ENCODE measurements around the gene ADAMTSL5. TPM values are rescaled to one million over a fixed set of nuclear protein-coding genes. Genes with fewer than 3 reads are reported as not detected.

The ADAMTSL5 gene
- total and polyA plus RNA-seq, 9 of the 15 experiments (the other 6 are each of a cell fraction or from before 2014, with no cell fraction given) = 1.0 to 11.6 (median 4.1) TPM

- ATAC-seq (no peak), DNase-seq (ENCODE audit: extremely low read depth in 1 of 4, low spot score in 3 of 4) (no peak), FAIRE-seq (no peak)
- Histone ChIP-seq H3K4me3 (peak overlapping the region; percentile 15), H3K9me1 (ENCODE audit: control insufficient read depth, insufficient read depth, low read length) (no peaks in the 10 kb centered on the region), H3K4me1 (replicated peaks in 1 of 2; ENCODE audit: control insufficient read depth in 2 of 2, insufficient read depth in 2 of 2, low read length in 2 of 2) (peaks cover 12 to 69% of the 10 kb centered on the region in 2 experiments), H3K27me3 (ENCODE audit: control insufficient read depth in 2 of 2, insufficient read depth in 2 of 2, low read length in 2 of 2) (no peaks in the 10 kb centered on the region), H2AFZ (ENCODE audit: low read depth, low read length) (no peak overlapping the region; the same call in 1 of the 2 replicates), H3K27ac (ENCODE audit: extremely low read depth, low read depth, low read length) (no peak overlapping the region), H3K9me3 (replicated peaks; ENCODE audit: control insufficient read depth, insufficient read depth, low read depth, low read length) (no peaks in the 10 kb centered on the region), H3K79me2 (ENCODE audit: control insufficient read depth, insufficient read depth, low read length) (peaks cover 11% of the 10 kb centered on the region; the same call in 2 of the 3 replicates), H4K20me1 (replicated peaks; ENCODE audit: control insufficient read depth, insufficient read depth, low read length) (no peaks in the 10 kb centered on the region), H3K9ac (ENCODE audit: insufficient read depth in 1 of 2, low read depth in 2 of 2, low read length in 2 of 2) (peak overlapping the region in 1 of 2 experiments; percentile 88; a peak in 2 of 4 replicates), H3K36me3 (ENCODE audit: control insufficient read depth, insufficient read depth, low read length) (peaks cover 14% of the 10 kb centered on the region; the same call in 2 of the 3 replicates), H3K4me2 (ENCODE audit: insufficient read depth, low read length) (peak overlapping the region; percentile 61)
- ChIA-PET POLR2A (interaction anchor here (1.0 kb wide), 1 partner anchor 239 kb away, joined by 3 read pairs; the partner anchor contains the start of gene CIRBP), CTCF (ENCODE audit: low intra/inter-chr PET ratio) (interaction anchor here (0.6 kb wide), 1 partner anchor 164 kb away, joined by 3 read pairs; no protein-coding TSS in a partner anchor)
- 12% methylated on average over 11 of the region's 12 CpGs for WGBS (ENCODE audit: insufficient coverage, low coverage, missing lambda C conversion rate)
- in situ Hi-C loops (cut with MboI) (loop anchor here (5.0 kb wide), 1 partner anchor 51 kb away; no protein-coding TSS in a partner anchor), intact Hi-C loops (cut with micrococcal nuclease) (no loop called here)
- no TSS peak for BruUV-seq (replicated peaks)
- TF ChIP-seq, protein P1, sequence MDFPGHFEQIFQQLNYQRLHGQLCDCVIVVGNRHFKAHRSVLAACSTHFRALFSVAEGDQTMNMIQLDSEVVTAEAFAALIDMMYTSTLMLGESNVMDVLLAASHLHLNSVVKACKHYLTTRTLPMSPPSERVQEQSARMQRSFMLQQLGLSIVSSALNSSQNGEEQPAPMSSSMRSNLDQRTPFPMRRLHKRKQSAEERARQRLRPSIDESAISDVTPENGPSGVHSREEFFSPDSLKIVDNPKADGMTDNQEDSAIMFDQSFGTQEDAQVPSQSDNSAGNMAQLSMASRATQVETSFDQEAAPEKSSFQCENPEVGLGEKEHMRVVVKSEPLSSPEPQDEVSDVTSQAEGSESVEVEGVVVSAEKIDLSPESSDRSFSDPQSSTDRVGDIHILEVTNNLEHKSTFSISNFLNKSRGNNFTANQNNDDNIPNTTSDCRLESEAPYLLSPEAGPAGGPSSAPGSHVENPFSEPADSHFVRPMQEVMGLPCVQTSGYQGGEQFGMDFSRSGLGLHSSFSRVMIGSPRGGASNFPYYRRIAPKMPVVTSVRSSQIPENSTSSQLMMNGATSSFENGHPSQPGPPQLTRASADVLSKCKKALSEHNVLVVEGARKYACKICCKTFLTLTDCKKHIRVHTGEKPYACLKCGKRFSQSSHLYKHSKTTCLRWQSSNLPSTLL (IDR thresholded peaks at IDR 0.05) = no peak
- TF ChIP-seq ARID3A (IDR thresholded peaks at IDR 0.05; ENCODE audit: borderline replicate concordance, low read depth, low read length) (no peak), JUNB (CRISPR knock-in tag; conservative IDR thresholded peaks at IDR 0.05) (no peak), ZNF121 (CRISPR knock-in tag; conservative IDR thresholded peaks at IDR 0.05) (0 out of 2 replicates have a peak, but pooled peaks have one; percentile 5), MTA3 (IDR thresholded peaks at IDR 0.05; ENCODE audit: borderline replicate concordance) (no peak), E4F1 (CRISPR knock-in tag; IDR thresholded peaks at IDR 0.05; ENCODE audit: borderline replicate concordance) (no peak), SIRT6 (IDR thresholded peaks at IDR 0.05; ENCODE audit: low read depth, low read length) (no peak), ZNF408 (CRISPR knock-in tag; IDR thresholded peaks at IDR 0.05; ENCODE audit: low read depth) (no peak), ZNF77 (CRISPR knock-in tag; IDR thresholded peaks at IDR 0.05) (no peak), ZKSCAN8 (CRISPR knock-in tag; IDR thresholded peaks at IDR 0.05) (no peak), SAP30 (IDR thresholded peaks at IDR 0.05; ENCODE audit: borderline replicate concordance, insufficient read depth, low read depth, low read length, poor library complexity, severe bottlenecking) (peak; percentile 7), ZNF24 (IDR thresholded peaks at IDR 0.05) (peak; percentile 99), RBFOX2 (IDR thresholded peaks at IDR 0.05; ENCODE audit: low read depth, low read length) (no peak)
- TF ChIP-seq, protein P2, sequence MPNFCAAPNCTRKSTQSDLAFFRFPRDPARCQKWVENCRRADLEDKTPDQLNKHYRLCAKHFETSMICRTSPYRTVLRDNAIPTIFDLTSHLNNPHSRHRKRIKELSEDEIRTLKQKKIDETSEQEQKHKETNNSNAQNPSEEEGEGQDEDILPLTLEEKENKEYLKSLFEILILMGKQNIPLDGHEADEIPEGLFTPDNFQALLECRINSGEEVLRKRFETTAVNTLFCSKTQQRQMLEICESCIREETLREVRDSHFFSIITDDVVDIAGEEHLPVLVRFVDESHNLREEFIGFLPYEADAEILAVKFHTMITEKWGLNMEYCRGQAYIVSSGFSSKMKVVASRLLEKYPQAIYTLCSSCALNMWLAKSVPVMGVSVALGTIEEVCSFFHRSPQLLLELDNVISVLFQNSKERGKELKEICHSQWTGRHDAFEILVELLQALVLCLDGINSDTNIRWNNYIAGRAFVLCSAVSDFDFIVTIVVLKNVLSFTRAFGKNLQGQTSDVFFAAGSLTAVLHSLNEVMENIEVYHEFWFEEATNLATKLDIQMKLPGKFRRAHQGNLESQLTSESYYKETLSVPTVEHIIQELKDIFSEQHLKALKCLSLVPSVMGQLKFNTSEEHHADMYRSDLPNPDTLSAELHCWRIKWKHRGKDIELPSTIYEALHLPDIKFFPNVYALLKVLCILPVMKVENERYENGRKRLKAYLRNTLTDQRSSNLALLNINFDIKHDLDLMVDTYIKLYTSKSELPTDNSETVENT (CRISPR knock-in tag; IDR thresholded peaks at IDR 0.05) = peak; percentile 58; the same call in 1 of the 2 replicates
Measured at GRCh38 chr19:1508507-1508856, 4.3 kb downstream of the ADAMTSL5 start.
